NCI-H345 treated with DMSO at 0.1 percent for 48 hours (cell line): ENCODE measurements around the gene OR1F1.
"Not testable (repeated sequence)": the region's sequence is repeated elsewhere in the genome, so short reads cannot be mapped to it uniquely, and the experiment has no call there.

ENCODE experiments used
- DNase-seq: peaks from one replicate; lab custom pipeline; 2025; ENCODE audit not compliant: unreplicated experiment; lab: John Stamatoyannopoulos, UW

OR1F1 gene

GRCh38 chr16:3187798-3188674 lies at the start of gene OR1F1:
Gene OR1F1, plus strand, starts transcription at chr16:3188204.
- peak; percentile 36 for DNase-seq

- no peak for DNase-seq
Observed at GRCh38 chr16:3138342-3138741, 49.7 kb upstream of the OR1F1 start.

GRCh38 chr16:3138823-3139426 lies 49.1 kb upstream of the OR1F1 start:
- no peak for DNase-seq

GRCh38 chr16:3139561-3139960 lies 48.4 kb upstream of the OR1F1 start:
- DNase-seq, result not testable (repeated sequence)

GRCh38 chr16:3140603-3141427 lies 47.2 kb upstream of the OR1F1 start:
- DNase-seq, result no peak

GRCh38 chr16:3141781-3142311 lies 46.2 kb upstream of the OR1F1 start:
- DNase-seq, result no peak

DNA sequence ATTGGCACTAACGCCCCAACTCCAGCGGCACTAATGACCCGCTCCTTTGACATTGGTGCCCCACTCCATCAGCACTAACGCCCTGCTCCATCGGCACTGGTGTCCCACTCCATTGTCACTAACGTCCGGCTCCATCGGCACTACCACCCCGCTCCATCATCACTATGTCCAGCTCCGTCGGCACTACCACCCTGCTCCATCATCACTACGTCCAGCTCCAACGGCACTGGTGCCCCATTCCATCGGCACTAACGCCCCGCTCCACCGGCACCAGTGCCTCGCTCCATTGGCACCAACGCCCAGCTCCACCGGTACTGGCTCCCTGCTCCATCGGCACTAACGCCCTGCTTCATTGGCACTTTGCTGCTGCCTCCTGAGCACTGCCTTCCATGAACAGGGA lies 45.7 kb upstream of the OR1F1 start:
- no peak for DNase-seq

- no peak for DNase-seq
Observed at GRCh38 chr16:3142770-3143169, 45.2 kb upstream of the OR1F1 start.

DNA sequence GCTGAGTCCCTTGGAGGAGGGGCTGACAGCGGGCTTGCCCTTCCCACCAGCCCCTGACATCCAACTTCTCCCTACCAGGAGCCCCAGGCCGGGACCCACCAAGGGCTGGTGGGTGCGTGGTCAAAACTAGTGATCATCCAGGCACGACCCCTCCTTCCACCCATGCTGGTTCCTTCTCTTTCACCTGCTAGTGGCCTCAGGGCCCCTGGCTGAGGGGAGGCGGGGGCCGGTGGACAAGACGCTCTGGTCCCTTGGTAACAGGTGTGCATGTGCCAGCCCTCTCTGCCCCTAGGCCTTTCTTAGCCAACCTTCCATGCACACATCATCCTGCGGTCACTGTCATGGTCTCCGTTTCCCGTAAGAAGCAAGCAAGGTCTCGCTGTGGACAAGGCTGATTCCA lies 44.8 kb upstream of the OR1F1 start:
- no peak for DNase-seq

- DNase-seq, result no peak
Observed at GRCh38 chr16:3143598-3144320, 44.2 kb upstream of the OR1F1 start.

- no peak for DNase-seq
Observed at GRCh38 chr16:3144321-3144983, 43.6 kb upstream of the OR1F1 start.

- DNase-seq, result no peak
Observed at GRCh38 chr16:3145151-3145550, 42.9 kb upstream of the OR1F1 start.

DNA sequence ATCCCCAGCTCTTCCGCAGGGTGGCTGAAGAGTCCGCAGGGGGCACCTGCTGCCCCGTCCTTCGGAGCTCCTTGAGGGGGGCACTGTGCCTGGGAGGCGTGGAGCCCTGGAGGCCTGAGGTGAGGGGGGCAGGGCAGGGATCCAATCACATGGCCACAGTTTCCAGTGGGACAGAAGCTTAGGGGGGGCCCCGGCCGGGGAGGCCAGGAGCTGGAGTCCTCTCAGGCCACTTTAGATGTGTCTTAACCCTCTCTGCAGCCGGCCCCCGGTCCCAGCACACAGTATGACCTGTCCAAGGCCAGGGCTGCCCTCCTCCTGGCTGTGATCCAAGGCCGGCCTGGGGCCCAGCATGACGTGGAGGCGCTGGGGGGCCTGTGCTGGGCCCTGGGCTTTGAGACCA lies 42.3 kb upstream of the OR1F1 start:
- no peak for DNase-seq

- DNase-seq, result no peak
Observed at GRCh38 chr16:3147046-3147756, 40.8 kb upstream of the OR1F1 start.

- DNase-seq, result no peak
Observed at GRCh38 chr16:3147757-3148104, 40.3 kb upstream of the OR1F1 start.

- no peak for DNase-seq
Observed at GRCh38 chr16:3148256-3149192, 39.5 kb upstream of the OR1F1 start.

DNA sequence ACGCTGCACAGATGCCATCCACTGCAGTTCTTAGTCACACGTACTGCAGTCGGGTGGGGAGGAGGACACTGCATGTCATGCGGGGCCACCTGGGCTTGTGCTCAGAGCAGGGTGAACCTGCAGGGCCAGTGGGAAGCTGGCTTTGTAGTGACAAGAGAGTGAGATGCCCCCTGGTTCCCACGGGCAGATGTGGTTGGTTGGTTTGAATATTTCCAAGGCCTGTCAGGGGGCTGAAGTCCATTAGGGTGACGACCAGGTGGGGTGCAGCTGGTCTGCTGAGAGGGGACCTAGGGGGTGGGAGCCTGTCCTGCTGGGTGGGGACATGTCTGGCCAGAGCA lies 38.8 kb upstream of the OR1F1 start:
- no peak for DNase-seq

GRCh38 chr16:3149630-3150345 lies 38.2 kb upstream of the OR1F1 start:
- DNase-seq, result peak; percentile 33
